GM12865 (cell line): ENCODE results near the gene RAPGEF5.
A peak's percentile ranks its signal among the peaks of the same experiment; 100 is the strongest.

Experiments used
- DNase-seq: peaks from one replicate; pipeline ENCODE4 v3.0.0; 2010; ENCODE audit warnings: low read depth
- H3K4me3 ChIP-seq: 2 replicates; pipeline ENCODE4 v1.5.1; 2011; ENCODE audit warnings: mild to moderate bottlenecking, low read depth, low read length, control low read depth
- TF ChIP-seq, protein P1 (sequence below): IDR thresholded peaks from 2 replicates; pipeline ENCODE4 v1.5.1; 2011; ENCODE audit warnings: low read length, control low read depth, low read depth, inconsistent platforms; ENCODE audit not compliant: insufficient read depth; ENCODE audit errors: missing control alignments

The RAPGEF5 gene

DNA sequence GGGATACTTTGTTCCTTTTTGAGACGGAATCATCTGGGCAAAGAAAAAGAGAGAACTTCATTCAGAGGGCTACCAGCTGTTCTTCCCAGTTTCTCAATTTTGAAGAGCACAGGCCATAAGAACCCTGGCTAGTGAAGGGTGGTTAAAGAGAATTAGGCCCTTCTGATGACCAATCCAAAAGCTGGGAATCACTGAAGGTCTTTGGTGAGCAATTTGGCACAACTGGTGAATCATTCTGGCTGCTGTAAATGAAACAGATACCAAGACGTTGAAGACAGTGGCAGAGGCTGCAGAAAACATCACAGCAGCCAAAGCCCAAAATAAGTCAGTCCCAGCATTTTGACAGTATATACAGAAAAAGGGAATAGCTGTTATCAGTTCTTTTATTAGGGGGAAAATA lies 5.1 kb downstream of the RAPGEF5 start:
- peak overlapping the region; percentile 29 for H3K4me3 ChIP-seq
- TF ChIP-seq, protein P1, sequence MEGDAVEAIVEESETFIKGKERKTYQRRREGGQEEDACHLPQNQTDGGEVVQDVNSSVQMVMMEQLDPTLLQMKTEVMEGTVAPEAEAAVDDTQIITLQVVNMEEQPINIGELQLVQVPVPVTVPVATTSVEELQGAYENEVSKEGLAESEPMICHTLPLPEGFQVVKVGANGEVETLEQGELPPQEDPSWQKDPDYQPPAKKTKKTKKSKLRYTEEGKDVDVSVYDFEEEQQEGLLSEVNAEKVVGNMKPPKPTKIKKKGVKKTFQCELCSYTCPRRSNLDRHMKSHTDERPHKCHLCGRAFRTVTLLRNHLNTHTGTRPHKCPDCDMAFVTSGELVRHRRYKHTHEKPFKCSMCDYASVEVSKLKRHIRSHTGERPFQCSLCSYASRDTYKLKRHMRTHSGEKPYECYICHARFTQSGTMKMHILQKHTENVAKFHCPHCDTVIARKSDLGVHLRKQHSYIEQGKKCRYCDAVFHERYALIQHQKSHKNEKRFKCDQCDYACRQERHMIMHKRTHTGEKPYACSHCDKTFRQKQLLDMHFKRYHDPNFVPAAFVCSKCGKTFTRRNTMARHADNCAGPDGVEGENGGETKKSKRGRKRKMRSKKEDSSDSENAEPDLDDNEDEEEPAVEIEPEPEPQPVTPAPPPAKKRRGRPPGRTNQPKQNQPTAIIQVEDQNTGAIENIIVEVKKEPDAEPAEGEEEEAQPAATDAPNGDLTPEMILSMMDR = no peak
- DNase-seq = peak; percentile 51

- H3K4me3 ChIP-seq = peak overlapping the region; percentile 29
- TF ChIP-seq, protein P1 = no peak
- DNase-seq = peak; percentile 78
Measured at GRCh38 chr7:22351329-22351692, 5.6 kb downstream of the RAPGEF5 start.

DNA sequence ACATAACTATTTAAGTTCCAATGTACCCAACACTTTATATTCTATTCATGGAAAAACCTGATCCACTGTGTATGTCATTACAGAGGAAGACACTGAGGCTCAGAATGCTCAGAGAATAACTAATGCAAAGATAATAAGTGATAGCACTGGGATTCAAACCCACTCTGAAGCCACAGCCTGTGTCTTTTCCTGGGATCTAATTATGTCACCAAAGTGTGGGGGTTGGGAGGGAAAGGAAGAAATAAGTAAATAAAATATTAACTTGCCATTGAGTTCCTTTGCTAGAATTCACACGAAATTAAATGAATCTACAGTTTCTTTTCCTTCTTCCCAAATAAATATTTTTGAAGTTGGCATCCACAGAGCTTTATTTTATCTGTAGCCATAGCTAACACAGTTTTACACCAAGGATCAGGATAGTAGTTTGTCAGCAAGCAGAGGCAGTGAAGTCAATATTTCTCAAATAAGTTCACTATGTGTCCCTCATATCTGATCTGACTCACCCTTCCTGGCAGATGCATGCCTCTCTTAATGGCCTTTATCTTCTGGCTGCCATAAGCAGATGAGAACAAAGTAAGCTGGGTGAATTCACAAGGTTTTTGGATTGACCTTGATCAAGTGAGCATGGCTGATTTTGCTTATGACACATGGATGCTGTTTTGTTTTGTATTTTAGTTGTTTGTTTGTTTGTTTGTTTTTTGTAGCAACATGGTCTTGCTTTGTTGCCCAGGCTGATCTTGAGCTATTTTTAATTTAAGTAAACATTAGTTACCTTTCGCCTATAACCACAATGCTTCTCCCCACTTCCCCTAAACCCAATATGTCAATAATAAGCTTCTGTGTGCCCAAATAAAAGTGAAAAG lies 6.3 kb downstream of the RAPGEF5 start:
- TF ChIP-seq, protein P1 = no peak
- DNase-seq = peak; percentile 65
- H3K4me3 ChIP-seq = peak overlapping the region; percentile 29

DNA sequence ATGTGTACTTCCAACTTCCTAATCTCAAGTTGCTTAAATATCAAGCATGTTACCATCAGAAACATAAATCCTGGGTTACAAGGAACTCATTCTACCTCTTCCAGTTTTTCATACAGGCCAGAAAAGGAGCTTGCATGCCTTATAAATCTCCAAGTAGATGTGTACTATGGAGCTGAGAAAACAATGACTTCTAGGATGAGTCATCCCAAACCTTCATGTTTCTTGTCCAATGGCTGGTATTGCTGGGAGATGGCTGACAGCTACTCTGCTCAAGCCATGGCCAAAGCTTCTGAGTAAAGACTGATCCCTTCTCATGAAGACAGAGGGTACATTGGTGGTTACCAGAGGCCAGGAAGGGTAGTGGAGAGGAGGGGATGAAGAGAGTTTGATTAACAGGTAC lies 8.6 kb downstream of the RAPGEF5 start:
- TF ChIP-seq, protein P1 = no peak
- DNase-seq = no peak
- H3K4me3 ChIP-seq = no peak overlapping the region

DNA sequence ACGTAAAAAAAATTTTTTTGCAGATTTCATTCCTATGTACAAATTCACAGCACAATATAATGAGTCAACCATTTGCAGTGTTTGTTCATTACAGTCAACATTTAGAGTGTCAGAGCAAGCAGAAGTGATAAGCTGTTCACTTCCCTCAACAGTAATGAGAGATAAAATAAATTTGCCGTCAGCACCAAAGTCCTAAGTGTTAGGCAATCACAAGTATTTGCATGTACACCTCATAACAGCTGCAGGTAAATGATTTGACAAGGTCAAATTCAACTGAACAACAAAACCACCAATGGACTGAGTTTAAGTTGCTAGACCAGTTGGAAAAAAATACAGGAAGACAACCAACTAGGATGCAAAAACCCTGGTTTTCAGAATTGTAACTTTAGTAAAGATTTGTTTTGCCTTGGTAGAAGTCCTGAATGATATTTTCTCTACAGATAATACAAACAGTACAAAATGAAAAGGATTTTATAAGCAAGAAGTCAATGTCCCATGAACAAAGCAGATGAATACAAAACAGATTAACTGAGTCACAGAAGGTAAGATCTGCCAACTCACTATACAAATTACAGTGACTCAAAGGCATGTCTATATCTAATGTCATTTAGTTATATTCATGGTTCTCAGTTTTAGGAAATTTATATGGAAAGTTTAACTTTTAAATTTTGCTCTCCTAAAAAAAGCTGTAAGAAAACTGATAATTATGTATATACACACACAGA lies 10.4 kb downstream of the RAPGEF5 start:
- no peak for DNase-seq
- H3K4me3 ChIP-seq = no peak overlapping the region
- TF ChIP-seq, protein P1 = no peak

DNA sequence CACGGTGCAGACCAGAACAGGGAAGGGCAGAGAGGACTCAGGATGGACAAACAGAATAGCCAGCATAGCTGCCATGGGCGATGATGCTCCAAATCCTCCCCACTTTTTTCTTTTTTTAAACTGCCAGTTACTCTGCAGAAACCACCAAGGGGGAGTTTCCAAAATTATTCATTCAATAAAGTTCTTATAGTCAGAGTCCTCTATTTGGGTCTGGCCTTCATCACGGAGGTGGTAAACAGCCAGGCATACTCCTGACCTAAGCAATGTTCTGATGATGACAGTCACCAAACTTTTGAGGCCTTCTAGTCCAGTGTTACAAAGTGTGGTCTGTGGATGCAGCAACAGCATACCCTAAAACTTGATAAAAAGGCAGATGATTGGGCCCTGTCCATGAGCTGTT lies 12.3 kb downstream of the RAPGEF5 start:
- TF ChIP-seq, protein P1 = no peak
- DNase-seq = peak; percentile 34
- H3K4me3 ChIP-seq = no peak overlapping the region

GRCh38 chr7:22343612-22344011 lies 13.3 kb downstream of the RAPGEF5 start:
- no peak for DNase-seq
- TF ChIP-seq, protein P1 = no peak
- H3K4me3 ChIP-seq = no peak overlapping the region
